CD4-positive, CD25-positive, alpha-beta regulatory T cell (primary cell): ENCODE results near the gene HIRA. TPM values are rescaled to one million over a fixed set of nuclear protein-coding genes. Genes with fewer than 3 reads are reported as not detected.
A peak's percentile ranks its signal among the peaks of the same experiment; 100 is the strongest.

Experiments used
- ATAC-seq, 2 donors: fragments of 150-1000 bp; cut with Tn5 transposase; one replicate each; pipeline ENCODE4 v1.10.0; 2021; ENCODE audit warnings: low read depth in 2 of 2, moderate number of reproducible peaks in 2 of 2, moderate library complexity in 1 of 2
- DNase-seq, 3 donors: peaks; one replicate each; pipeline versions ENCODE4 v3.0.0 to v3.0.0-alpha.2; 2012 to 2022; ENCODE audit warnings: mixed read lengths in 1 of 3
- H3K27ac ChIP-seq: one replicate; pipeline ENCODE4 v1.7.0; 2013; ENCODE audit warnings: mild to moderate bottlenecking, low read length; ENCODE audit not compliant: insufficient read depth, poor library complexity, severe bottlenecking
- H3K27me3 ChIP-seq: one replicate; pipeline ENCODE4 v1.7.0; 2013; ENCODE audit warnings: low read length; ENCODE audit not compliant: control insufficient read depth, insufficient read depth
- H3K36me3 ChIP-seq: one replicate; pipeline ENCODE4 v1.7.0; 2013; ENCODE audit warnings: mild to moderate bottlenecking, low read length, moderate library complexity; ENCODE audit not compliant: control insufficient read depth, insufficient read depth
- H3K4me1 ChIP-seq: 2 replicates; pipeline ENCODE4 v1.7.0; 2013; ENCODE audit warnings: mild to moderate bottlenecking, low read length; ENCODE audit not compliant: insufficient read depth, control insufficient read depth, poor library complexity, severe bottlenecking
- H3K4me3 ChIP-seq: one replicate; pipeline ENCODE4 v1.7.0; 2013; ENCODE audit warnings: low read depth, mild to moderate bottlenecking, low read length, moderate library complexity
- H3K9me3 ChIP-seq, 2 experiments: 1 replicate in 1 of 2; 2 replicates in 1 of 2; pipeline ENCODE4 v1.7.0; 2013; ENCODE audit warnings: low read length in 2 of 2, mild to moderate bottlenecking in 1 of 2, moderate library complexity in 1 of 2; ENCODE audit not compliant: control insufficient read depth in 2 of 2
- H3K27ac Mint-ChIP-seq, 3 donors: one replicate each; pipeline ENCODE4 v1.8.0; 2020 to 2022; ENCODE audit warnings: mild to moderate bottlenecking in 3 of 3, mixed read lengths in 3 of 3, moderate library complexity in 2 of 3
- H3K27me3 Mint-ChIP-seq: one replicate; pipeline ENCODE4 v1.8.0; 2022; ENCODE audit warnings: mild to moderate bottlenecking, mixed read lengths
- H3K36me3 Mint-ChIP-seq: one replicate; pipeline ENCODE4 v1.8.0; 2020; ENCODE audit warnings: mixed read lengths
- H3K4me1 Mint-ChIP-seq, 4 donors: one replicate each; pipeline ENCODE4 v1.8.0; 2020 to 2022; ENCODE audit warnings: mixed read lengths in 4 of 4, mild to moderate bottlenecking in 1 of 4
- H3K4me3 Mint-ChIP-seq, 4 donors: one replicate each; pipeline ENCODE4 v1.8.0; 2020 to 2022; ENCODE audit warnings: mild to moderate bottlenecking in 4 of 4, mixed read lengths in 4 of 4, moderate library complexity in 3 of 4
- H3K9me3 Mint-ChIP-seq, 7 donors: one replicate each; pipeline ENCODE4 v1.8.0; 2020 to 2022; ENCODE audit warnings: mixed read lengths in 7 of 7, mild to moderate bottlenecking in 3 of 7, moderate library complexity in 2 of 7
- polyA plus RNA-seq, 4 donors: library from polyadenylated mRNA; unstranded; fragments of 300-500 nt; fragmentation: Illumina TruSeq; gene quantifications; one replicate each; pipeline ENCODE4 v1.2.3, GENCODE V29; 2021
- total RNA-seq: library from RNA; stranded (reverse); gene quantifications from one replicate; pipeline ENCODE4 v1.2.3, GENCODE V29; 2022

HIRA gene
- total and polyA plus RNA-seq, 5 donors from 2014 or later = 1.4 to 30.2 (median 3.0) TPM

GRCh38 chr22:19477321-19478044 lies 46.0 kb upstream of the HIRA start:
- Mint-ChIP-seq H3K4me1 (peaks cover 17 to 45% (median 33%) of the 10 kb centered on the region in 4 donors), H3K27ac (peak overlapping the region; percentile 83 to 100 (median 92)), H3K27me3 (no peaks in the 10 kb centered on the region)

GRCh38 chr22:19476023-19476422 lies 44.5 kb upstream of the HIRA start:
- Histone ChIP-seq H3K4me1 (peaks cover 31% of the 10 kb centered on the region), H3K27ac (no peak overlapping the region), H3K9me3 (no peaks in the 10 kb centered on the region), H3K4me3 (no peak overlapping the region), H3K36me3 (peaks cover 44% of the 10 kb centered on the region), H3K27me3 (no peaks in the 10 kb centered on the region)
- no peak for DNase-seq
- Mint-ChIP-seq H3K4me1 (peaks cover 17 to 47% (median 37%) of the 10 kb centered on the region in 4 donors), H3K36me3 (peaks cover 16% of the 10 kb centered on the region), H3K4me3 (peak overlapping the region in 1 of 4 donors; percentile 39), H3K27ac (peak overlapping the region in 2 of 3 donors; percentile 49 to 56), H3K27me3 (no peaks in the 10 kb centered on the region), H3K9me3 (no peaks in the 10 kb centered on the region)
- no peak for ATAC-seq

More at GRCh38 chr22:19477321-19478044, 46.0 kb upstream of the HIRA start:
- H3K27ac ChIP-seq = peak overlapping the region; percentile 99
- H3K4me3 ChIP-seq = peak overlapping the region; percentile 94
- Mint-ChIP-seq H3K4me3 (peak overlapping the region; percentile 95 to 100 (median 96)), H3K36me3 (peaks cover 8% of the 10 kb centered on the region), H3K9me3 (no peaks in the 10 kb centered on the region)
- peaks cover 31% of the 10 kb centered on the region for H3K4me1 ChIP-seq
- no peaks in the 10 kb centered on the region for H3K9me3 ChIP-seq
- no peak for ATAC-seq
- peaks cover 30% of the 10 kb centered on the region for H3K36me3 ChIP-seq
- peak in 2 of 3 donors; percentile 24 to 54 for DNase-seq
- H3K27me3 ChIP-seq = no peaks in the 10 kb centered on the region

DNA sequence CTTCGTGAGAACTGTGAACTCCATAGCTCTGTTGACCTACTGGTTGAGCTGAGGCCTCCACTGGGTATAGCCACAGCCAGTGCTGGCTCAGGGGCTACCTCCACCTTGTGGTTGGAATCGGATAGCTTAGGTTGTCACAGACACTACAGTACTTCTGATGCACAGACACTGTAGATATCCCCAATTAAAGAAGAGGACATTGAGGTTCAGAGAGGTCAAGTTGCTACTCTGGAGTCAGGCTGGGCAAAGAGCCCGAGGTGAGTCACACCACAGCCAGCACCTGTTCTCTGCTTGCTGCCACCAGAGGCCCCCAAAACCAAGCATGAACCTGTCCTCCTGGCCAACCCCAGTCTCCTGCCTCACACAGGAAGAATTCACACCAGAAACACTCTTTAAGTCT lies 42.0 kb upstream of the HIRA start:
- Histone ChIP-seq H3K4me3 (no peak overlapping the region), H3K36me3 (peaks cover 69% of the 10 kb centered on the region), H3K9me3 (no peaks in the 10 kb centered on the region), H3K27me3 (no peaks in the 10 kb centered on the region), H3K27ac (no peak overlapping the region), H3K4me1 (peaks cover 26% of the 10 kb centered on the region)
- no peaks in the 10 kb centered on the region for H3K27me3 Mint-ChIP-seq
- H3K9me3 Mint-ChIP-seq = no peaks in the 10 kb centered on the region
- peak overlapping the region in 1 of 3 donors; percentile 76 for H3K27ac Mint-ChIP-seq
- DNase-seq = no peak
- no peak for ATAC-seq
- peaks cover 32% of the 10 kb centered on the region for H3K36me3 Mint-ChIP-seq
- H3K4me3 Mint-ChIP-seq = peak overlapping the region in 1 of 4 donors; percentile 34
- H3K4me1 Mint-ChIP-seq = peaks cover 13 to 42% (median 29%) of the 10 kb centered on the region in 4 donors

GRCh38 chr22:19472233-19472632 lies 40.7 kb upstream of the HIRA start:
- H3K4me1 ChIP-seq = peaks cover 16% of the 10 kb centered on the region
- no peaks in the 10 kb centered on the region for H3K27me3 ChIP-seq
- ATAC-seq (no peak), DNase-seq (no peak)
- no peak overlapping the region for H3K27ac Mint-ChIP-seq
- H3K9me3 Mint-ChIP-seq = no peaks in the 10 kb centered on the region
- peaks cover 3% of the 10 kb centered on the region for H3K27me3 Mint-ChIP-seq
- peaks cover 45% of the 10 kb centered on the region for H3K36me3 Mint-ChIP-seq
- peak overlapping the region in 1 of 4 donors; percentile 35 for H3K4me3 Mint-ChIP-seq
- H3K4me3 ChIP-seq = no peak overlapping the region
- H3K4me1 Mint-ChIP-seq = peaks cover 5 to 31% (median 19%) of the 10 kb centered on the region in 4 donors
- H3K36me3 ChIP-seq = peaks cover 82% of the 10 kb centered on the region
- H3K27ac ChIP-seq = no peak overlapping the region
- no peaks in the 10 kb centered on the region for H3K9me3 ChIP-seq

DNA sequence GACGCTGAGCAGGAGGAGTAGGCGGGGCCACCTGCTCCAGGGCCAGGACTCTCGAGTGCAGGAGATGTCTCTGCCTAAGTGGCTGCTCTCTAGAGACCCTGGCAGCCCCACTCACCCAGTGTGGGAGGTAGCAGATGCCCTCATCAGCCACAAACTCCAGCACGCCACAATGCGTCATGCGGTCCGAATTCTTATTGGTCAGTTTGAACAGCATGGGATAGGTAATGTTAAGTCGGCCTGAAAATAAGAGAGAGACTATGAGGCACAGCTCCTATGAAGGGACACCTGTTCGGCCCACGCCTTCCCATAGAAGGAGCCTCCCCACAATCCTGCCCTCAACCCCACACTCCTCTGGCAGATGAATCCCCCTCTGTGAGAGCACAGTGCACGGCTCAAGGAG lies 40.0 kb upstream of the HIRA start:
- Mint-ChIP-seq H3K27me3 (peaks cover 4% of the 10 kb centered on the region), H3K4me1 (peaks cover 5 to 28% (median 16%) of the 10 kb centered on the region in 4 donors), H3K27ac (no peak overlapping the region), H3K36me3 (peaks cover 46% of the 10 kb centered on the region), H3K4me3 (peak overlapping the region in 1 of 4 donors; percentile 35), H3K9me3 (no peaks in the 10 kb centered on the region)
- ATAC-seq (no peak), DNase-seq (no peak)
- no peak overlapping the region for H3K27ac ChIP-seq
- H3K27me3 ChIP-seq = no peaks in the 10 kb centered on the region
- no peaks in the 10 kb centered on the region for H3K9me3 ChIP-seq
- H3K36me3 ChIP-seq = peaks cover 88% of the 10 kb centered on the region
- peaks cover 13% of the 10 kb centered on the region for H3K4me1 ChIP-seq
- H3K4me3 ChIP-seq = no peak overlapping the region

GRCh38 chr22:19470010-19470409 lies 38.5 kb upstream of the HIRA start:
- peaks cover 4% of the 10 kb centered on the region for H3K27me3 Mint-ChIP-seq
- no peaks in the 10 kb centered on the region for H3K9me3 Mint-ChIP-seq
- H3K4me3 Mint-ChIP-seq = no peak overlapping the region
- H3K36me3 Mint-ChIP-seq = peaks cover 48% of the 10 kb centered on the region
- no peak for DNase-seq
- Histone ChIP-seq H3K27me3 (no peaks in the 10 kb centered on the region), H3K9me3 (no peaks in the 10 kb centered on the region), H3K4me3 (no peak overlapping the region), H3K36me3 (peaks cover 96% of the 10 kb centered on the region), H3K27ac (no peak overlapping the region), H3K4me1 (no peaks in the 10 kb centered on the region)
- peaks cover 0 to 13% (median 10%) of the 10 kb centered on the region in 4 donors for H3K4me1 Mint-ChIP-seq
- ATAC-seq = no peak
- H3K27ac Mint-ChIP-seq = peak overlapping the region in 1 of 3 donors; percentile 73

DNA sequence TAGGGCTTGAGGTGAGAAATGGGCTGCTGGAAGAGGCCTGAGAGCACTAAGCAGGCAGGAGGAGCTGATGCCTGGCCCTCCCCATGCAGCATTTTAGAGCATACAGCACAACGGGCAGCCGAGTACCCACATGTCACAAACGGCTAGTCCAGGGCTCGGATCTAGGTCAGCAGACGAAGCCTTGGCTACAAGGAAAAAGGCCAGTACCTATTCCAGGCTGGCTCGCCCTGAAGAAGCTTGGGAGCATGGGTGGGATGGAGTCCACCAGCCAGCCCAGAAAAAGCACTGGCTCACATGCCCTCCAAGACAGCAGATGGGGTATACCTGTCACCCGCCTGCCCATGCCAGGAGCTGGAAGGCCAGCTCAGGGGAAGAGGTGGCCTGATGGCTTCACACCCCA lies 37.9 kb upstream of the HIRA start:
- Histone ChIP-seq H3K27ac (no peak overlapping the region), H3K4me1 (no peaks in the 10 kb centered on the region)
- no peak for ATAC-seq

DNA sequence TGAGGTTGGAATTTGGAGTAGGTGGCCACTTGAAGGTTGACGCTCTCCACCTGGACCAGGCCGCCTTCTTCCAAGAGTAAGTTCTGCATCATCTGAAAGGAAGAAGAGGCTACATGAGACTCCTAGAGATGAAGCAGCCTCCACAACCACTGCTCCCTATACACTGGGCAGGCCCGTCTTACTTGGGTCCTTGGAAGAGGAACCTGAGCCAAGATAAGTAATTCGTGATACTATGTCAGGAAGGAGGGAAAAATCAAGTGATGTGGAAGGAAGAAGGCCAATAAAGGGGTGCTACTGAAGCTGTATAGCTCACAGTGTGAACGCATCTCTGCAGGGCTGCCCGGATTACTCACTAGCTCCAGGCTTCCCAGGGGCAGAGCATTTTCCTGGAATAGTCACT lies 36.4 kb upstream of the HIRA start:
- Histone ChIP-seq H3K9me3 (no peaks in the 10 kb centered on the region), H3K4me3 (no peak overlapping the region), H3K27me3 (no peaks in the 10 kb centered on the region), H3K4me1 (no peaks in the 10 kb centered on the region), H3K27ac (no peak overlapping the region), H3K36me3 (peaks cover 93% of the 10 kb centered on the region)
- H3K27ac Mint-ChIP-seq = no peak overlapping the region
- peaks cover 52% of the 10 kb centered on the region for H3K36me3 Mint-ChIP-seq
- H3K9me3 Mint-ChIP-seq = no peaks in the 10 kb centered on the region
- H3K27me3 Mint-ChIP-seq = peaks cover 4% of the 10 kb centered on the region
- DNase-seq (no peak), ATAC-seq (no peak)
- H3K4me3 Mint-ChIP-seq = no peak overlapping the region
- peaks cover 3 to 16% (median 9%) of the 10 kb centered on the region in 4 donors for H3K4me1 Mint-ChIP-seq

More for the DNA sequence above, 37.9 kb upstream of the HIRA start:
- Histone ChIP-seq H3K4me3 (no peak overlapping the region), H3K36me3 (peaks cover 96% of the 10 kb centered on the region), H3K27me3 (no peaks in the 10 kb centered on the region), H3K9me3 (no peaks in the 10 kb centered on the region)
- Mint-ChIP-seq H3K27ac (no peak overlapping the region), H3K9me3 (no peaks in the 10 kb centered on the region), H3K27me3 (peaks cover 4% of the 10 kb centered on the region), H3K36me3 (peaks cover 51% of the 10 kb centered on the region), H3K4me1 (peaks cover 0 to 16% (median 11%) of the 10 kb centered on the region in 4 donors), H3K4me3 (no peak overlapping the region)
- DNase-seq = no peak
